GM20000 (cell line): ENCODE measurements around the gene C1QTNF2.

Source experiments
- DNase-seq: peaks from one replicate; pipeline ENCODE4 v3.0.0; 2012; ENCODE audit warnings: low spot score
- CTCF ChIP-seq: IDR thresholded peaks from 2 replicates; pipeline ENCODE4 v1.5.1; 2012; ENCODE audit warnings: mild to moderate bottlenecking, control low read depth; ENCODE audit errors: extremely low read depth, missing control alignments

The C1QTNF2 gene

GRCh38 chr5:160310552-160311295 lies 59.7 kb downstream of the C1QTNF2 start:
- no peak for DNase-seq

GRCh38 chr5:160310140-160310539 lies 60.3 kb downstream of the C1QTNF2 start:
- DNase-seq: no peak
- no peak for TF ChIP-seq CTCF

More at GRCh38 chr5:160310552-160311295, 59.7 kb downstream of the C1QTNF2 start:
- no peak for TF ChIP-seq CTCF

DNA sequence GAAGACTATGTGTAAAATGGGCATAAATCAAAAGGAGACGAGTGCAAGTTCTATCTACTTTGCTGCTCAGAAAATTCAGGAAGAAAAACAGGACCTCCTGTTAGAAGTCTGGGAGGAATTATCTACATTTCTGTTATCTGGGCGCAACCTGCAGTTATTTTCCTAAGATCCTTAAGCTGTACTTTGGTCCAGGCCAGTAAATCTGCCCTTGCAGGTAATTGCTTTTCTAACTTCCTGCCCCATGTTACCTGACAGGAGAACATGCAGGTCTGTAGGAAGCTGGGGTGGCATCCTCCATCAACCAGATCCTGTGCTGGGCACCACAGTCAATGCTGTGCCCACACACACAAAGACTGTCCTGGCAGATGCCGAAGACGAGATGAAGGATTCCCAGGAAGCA lies 63.7 kb downstream of the C1QTNF2 start:
- TF ChIP-seq CTCF: no peak
- DNase-seq: no peak

DNA sequence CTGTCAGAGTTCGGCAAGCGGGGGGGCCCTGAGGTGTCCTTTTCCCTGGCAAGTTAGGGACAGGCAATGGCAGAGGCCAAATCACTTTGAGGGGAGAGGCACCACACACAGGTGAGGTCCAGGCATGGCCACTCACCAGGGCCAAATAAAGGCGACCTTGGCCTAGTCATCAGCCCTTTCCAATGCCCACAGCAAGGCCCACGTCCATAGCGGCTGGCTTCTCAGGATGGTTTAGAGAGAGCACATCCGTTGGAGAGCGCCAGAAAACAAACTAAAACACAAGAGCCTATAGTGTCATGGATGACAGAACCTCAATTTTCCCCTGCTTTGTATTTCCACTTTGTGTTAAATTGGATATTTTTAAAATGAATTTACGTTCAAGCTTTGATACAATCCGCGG lies 65.1 kb downstream of the C1QTNF2 start:
- TF ChIP-seq CTCF: no peak
- no peak for DNase-seq

- no peak for TF ChIP-seq CTCF
- no peak for DNase-seq
Observed at GRCh38 chr5:160303690-160304089, 66.7 kb downstream of the C1QTNF2 start.

DNA sequence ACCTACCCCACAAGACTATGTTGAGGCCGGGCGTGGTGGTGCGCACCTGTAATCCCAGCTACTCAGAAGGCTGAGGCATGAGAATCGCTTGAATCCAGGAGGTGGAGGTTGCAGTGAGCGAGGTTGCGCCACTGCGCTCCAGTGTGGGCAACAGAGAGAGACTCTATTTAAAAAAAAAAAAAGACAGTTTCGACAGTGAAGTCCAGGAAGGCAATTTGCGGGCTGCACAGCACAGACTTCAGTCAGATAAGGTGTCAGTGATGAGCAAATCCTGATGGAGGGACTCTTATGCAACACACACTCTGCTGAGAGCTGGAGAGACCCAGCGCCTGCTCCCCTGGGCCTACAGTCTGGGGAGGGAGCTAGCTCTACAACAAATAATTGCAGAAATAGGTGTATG lies 72.2 kb downstream of the C1QTNF2 start:
- no peak for DNase-seq
- TF ChIP-seq CTCF: no peak

GRCh38 chr5:160297776-160298175 lies 72.7 kb downstream of the C1QTNF2 start:
- DNase-seq: no peak
- TF ChIP-seq CTCF: no peak
